Hepatocyte (in vitro differentiated cells): Measurements from ENCODE around the gene ROR2.

Experiments used
- EZH2 ChIP-seq: fragments of 200-600 bp; sonication (generic); IDR thresholded peaks from 2 replicates; pipeline ENCODE4 v1.6.1; 2016; ENCODE audit warnings: antibody characterized with exemption, mild to moderate bottlenecking, borderline replicate concordance
- EZH2phosphoT487 ChIP-seq: fragments of 200-600 bp; sonication (generic); IDR thresholded peaks from one replicate; pipeline ENCODE4 v1.6.1; 2018; ENCODE audit warnings: antibody characterized with exemption, mild to moderate bottlenecking, low read depth, moderate library complexity; ENCODE audit not compliant: unreplicated experiment, severe bottlenecking
- TF ChIP-seq, protein P1 (sequence below): fragments of 200-600 bp; sonication (generic); IDR thresholded peaks from 2 replicates; pipeline ENCODE4 v1.5.1; 2016; ENCODE audit warnings: antibody characterized with exemption, mild to moderate bottlenecking; ENCODE audit not compliant: poor library complexity

DNA sequence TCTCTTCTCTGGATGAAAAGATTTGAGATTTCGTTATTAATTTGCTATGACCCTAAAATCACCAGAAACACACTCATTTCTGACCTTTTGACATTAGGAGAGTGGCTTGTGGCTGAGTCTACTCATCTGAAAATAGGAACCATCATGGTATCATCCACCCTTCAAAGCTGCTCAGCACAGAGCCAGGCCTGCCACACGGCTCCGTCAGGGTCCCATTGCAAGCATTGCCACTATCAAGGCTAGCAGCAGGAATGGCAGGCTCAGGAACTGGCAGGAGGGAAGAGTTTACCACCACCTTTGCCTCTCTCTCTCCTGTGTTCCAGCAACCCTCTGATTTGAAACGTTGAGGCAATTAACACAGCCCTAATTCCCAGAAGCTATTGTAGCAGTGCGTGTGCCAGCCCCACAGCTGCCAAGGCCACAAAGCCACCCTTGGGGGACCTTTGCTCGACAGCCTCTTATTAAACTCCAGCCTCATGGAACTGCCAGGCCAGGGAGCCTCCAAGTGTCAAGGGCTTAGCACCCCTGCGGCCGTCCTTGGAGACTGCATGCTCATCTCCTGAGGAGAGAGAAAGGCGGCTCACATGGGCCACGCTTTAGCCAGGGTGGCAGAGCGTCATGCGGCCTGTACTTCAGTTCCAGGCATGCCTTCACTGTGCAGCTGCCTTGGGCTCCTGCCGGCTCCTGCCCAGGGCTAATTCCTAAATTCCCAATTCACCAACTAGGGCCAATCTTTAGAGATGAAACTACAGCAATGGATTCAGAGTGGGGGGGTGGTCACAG, 145.9 kb downstream of the ROR2 start:
- TF ChIP-seq, protein P1, sequence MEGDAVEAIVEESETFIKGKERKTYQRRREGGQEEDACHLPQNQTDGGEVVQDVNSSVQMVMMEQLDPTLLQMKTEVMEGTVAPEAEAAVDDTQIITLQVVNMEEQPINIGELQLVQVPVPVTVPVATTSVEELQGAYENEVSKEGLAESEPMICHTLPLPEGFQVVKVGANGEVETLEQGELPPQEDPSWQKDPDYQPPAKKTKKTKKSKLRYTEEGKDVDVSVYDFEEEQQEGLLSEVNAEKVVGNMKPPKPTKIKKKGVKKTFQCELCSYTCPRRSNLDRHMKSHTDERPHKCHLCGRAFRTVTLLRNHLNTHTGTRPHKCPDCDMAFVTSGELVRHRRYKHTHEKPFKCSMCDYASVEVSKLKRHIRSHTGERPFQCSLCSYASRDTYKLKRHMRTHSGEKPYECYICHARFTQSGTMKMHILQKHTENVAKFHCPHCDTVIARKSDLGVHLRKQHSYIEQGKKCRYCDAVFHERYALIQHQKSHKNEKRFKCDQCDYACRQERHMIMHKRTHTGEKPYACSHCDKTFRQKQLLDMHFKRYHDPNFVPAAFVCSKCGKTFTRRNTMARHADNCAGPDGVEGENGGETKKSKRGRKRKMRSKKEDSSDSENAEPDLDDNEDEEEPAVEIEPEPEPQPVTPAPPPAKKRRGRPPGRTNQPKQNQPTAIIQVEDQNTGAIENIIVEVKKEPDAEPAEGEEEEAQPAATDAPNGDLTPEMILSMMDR = no peak
- TF ChIP-seq EZH2 (no peak), EZH2phosphoT487 (no peak)
